ENCODE results near the gene INO80E. TPM values are rescaled to one million over a fixed set of nuclear protein-coding genes. Genes with fewer than 3 reads are reported as not detected.

The INO80E gene
- total and polyA plus RNA-seq, 2 of the 8 experiments (the other 6 are each of a cell fraction or from before 2014, with no cell fraction given): 43.0 to 91.2 TPM

DNA sequence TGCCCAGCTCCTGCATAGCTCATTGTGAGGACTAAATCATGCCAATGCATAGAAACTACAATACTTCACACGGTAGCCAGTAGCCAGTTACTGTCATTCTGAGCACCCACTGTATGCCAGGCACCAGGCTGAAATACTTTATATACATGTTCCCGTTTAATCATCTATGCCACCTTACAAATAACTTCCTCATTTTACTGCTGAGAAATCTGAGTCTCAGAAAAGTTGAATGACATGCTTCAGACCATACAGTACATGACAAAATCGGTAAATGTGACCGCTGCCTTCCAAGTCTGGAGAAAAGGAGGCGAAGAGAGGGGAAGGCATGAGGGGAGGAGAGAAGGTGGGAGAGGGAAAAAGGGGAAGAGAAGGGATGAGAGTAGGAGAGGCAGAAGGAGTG, 44.2 kb downstream of the INO80E start:
- Histone ChIP-seq H3K9me3 (ENCODE audit: insufficient read depth in 2 of 2, low read depth in 1 of 2, low read length in 1 of 2) (no peaks in the 10 kb centered on the region), H4K5ac (ENCODE audit: insufficient read length, low read depth, low read length) (no peak overlapping the region), H3K4me1 (replicated peaks in 1 of 4; ENCODE audit: control insufficient read depth in 3 of 4, insufficient read depth in 4 of 4, low read length in 3 of 4) (no peaks in the 10 kb centered on the region), H2AFZ (ENCODE audit: low read length) (no peak overlapping the region), H4K20me1 (replicated peaks in 1 of 2; ENCODE audit: control insufficient read depth in 1 of 2, insufficient read depth in 2 of 2, low read length in 2 of 2) (peaks cover 0 to 2% of the 10 kb centered on the region in 2 experiments), H3K79me2 (ENCODE audit: control insufficient read depth in 1 of 2, insufficient read depth in 2 of 2, low read length in 2 of 2) (no peaks in the 10 kb centered on the region), H3K18ac (ENCODE audit: extremely low read depth, low read length) (no peak overlapping the region; the same call in 1 of the 2 replicates), H2AK5ac (ENCODE audit: low read depth, low read length) (no peak overlapping the region), H3K4ac (replicated peaks; ENCODE audit: insufficient read length, low read depth, low read length) (no peak overlapping the region), H3K27ac (ENCODE audit: low read depth, low read length) (no peak overlapping the region), H2BK12ac (ENCODE audit: low read depth, low read length) (no peak overlapping the region), H3K14ac (ENCODE audit: insufficient read length) (no peak overlapping the region), H3K27me3 (replicated peaks in 1 of 4; ENCODE audit: control insufficient read depth in 3 of 4, extremely low read depth in 1 of 4, insufficient read depth in 3 of 4, low read length in 3 of 4) (peaks cover 0 to 3% (median 1%) of the 10 kb centered on the region in 4 experiments; a peak in 3 of 7 replicates), H3K36me3 (ENCODE audit: control insufficient read depth in 2 of 4, insufficient read depth in 4 of 4, low read length in 3 of 4) (no peaks in the 10 kb centered on the region), H3K23me2 (ENCODE audit: low read depth, low read length) (peaks cover 2% of the 10 kb centered on the region; the same call in 1 of the 2 replicates), H3K23ac (ENCODE audit: insufficient read length) (no peak overlapping the region), H2BK20ac (ENCODE audit: low read length) (no peak overlapping the region), H3K79me1 (ENCODE audit: low read depth, low read length) (no peaks in the 10 kb centered on the region; the same call in 1 of the 2 replicates), H4K8ac (ENCODE audit: extremely low read depth, insufficient read depth, low read length) (no peak overlapping the region), H3K4me2 (ENCODE audit: insufficient read depth in 1 of 2, low read depth in 2 of 2, low read length in 2 of 2) (no peak overlapping the region), H3K9ac (replicated peaks in 1 of 4; ENCODE audit: extremely low read depth in 1 of 4, low read depth in 3 of 4, low read length in 3 of 4) (no peak overlapping the region), H3K56ac (replicated peaks; ENCODE audit: insufficient read length, low read depth, low read length) (no peak overlapping the region), H4K91ac (replicated peaks; ENCODE audit: insufficient read length, low read length) (no peak overlapping the region), H2BK5ac (ENCODE audit: low read depth, low read length) (no peak overlapping the region), H2BK15ac (ENCODE audit: low read length) (no peak overlapping the region), H2BK120ac (replicated peaks; ENCODE audit: low read depth, low read length) (no peak overlapping the region), H3K4me3 (ENCODE audit: extremely low read depth in 1 of 4, insufficient read depth in 2 of 4, low read depth in 3 of 4, low read length in 4 of 4) (no peak overlapping the region)
- FAIRE-seq (no peak), DNase-seq (ENCODE audit: low read depth in 1 of 2, low spot score in 2 of 2) (no peak)
- ChIA-PET CTCF (ENCODE audit: partially characterized antibody) (interaction anchor here (0.5 to 2.8 kb wide), 4 partner anchors 9 to 256 kb away, joined by 3 to 14 read pairs (median 8); partner anchors contain the start of genes TBX6 and TLCD3B), POLR2A (ENCODE audit: partially characterized antibody) (interaction anchor here (1.2 kb wide), 2 partner anchors 17 to 26 kb away, joined by 3 to 4 read pairs; no protein-coding TSS in a partner anchor)
- 78% methylated on average over 5 of the region's 5 CpGs; no CpG with 5 or more reads in 1 of the 2 experiments for WGBS, 2 experiments (ENCODE audit: extremely low coverage in 1 of 2, insufficient coverage in 1 of 2, insufficient read length in 1 of 2, insufficient replicate concordance in 2 of 2, low coverage in 1 of 2, low lambda C conversion rate in 2 of 2, missing lambda C conversion rate in 1 of 2)
- no peak for TF ChIP-seq KDM5A (IDR thresholded peaks at IDR 0.05; ENCODE audit: low read length)
- no peak for TF ChIP-seq ZNF274 (IDR thresholded peaks at IDR 0.05; ENCODE audit: borderline replicate concordance, extremely low read depth, low read length)
- TF ChIP-seq POLR2AphosphoS5 (IDR thresholded peaks at IDR 0.05; ENCODE audit: low read depth, low read length): no peak
- TF ChIP-seq CHD2 (IDR thresholded peaks at IDR 0.05; ENCODE audit: low read length): no peak
- TF ChIP-seq, protein P1, sequence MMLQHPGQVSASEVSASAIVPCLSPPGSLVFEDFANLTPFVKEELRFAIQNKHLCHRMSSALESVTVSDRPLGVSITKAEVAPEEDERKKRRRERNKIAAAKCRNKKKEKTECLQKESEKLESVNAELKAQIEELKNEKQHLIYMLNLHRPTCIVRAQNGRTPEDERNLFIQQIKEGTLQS (IDR thresholded peaks at IDR 0.05; ENCODE audit: insufficient read depth, low read depth, low read length): no peak
- TF ChIP-seq KDM1A (IDR thresholded peaks at IDR 0.05; ENCODE audit: borderline replicate concordance, low read length): no peak
- TF ChIP-seq SP2 (IDR thresholded peaks at IDR 0.05; ENCODE audit: low read length): no peak
- TF ChIP-seq, protein P2, sequence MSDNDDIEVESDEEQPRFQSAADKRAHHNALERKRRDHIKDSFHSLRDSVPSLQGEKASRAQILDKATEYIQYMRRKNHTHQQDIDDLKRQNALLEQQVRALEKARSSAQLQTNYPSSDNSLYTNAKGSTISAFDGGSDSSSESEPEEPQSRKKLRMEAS (IDR thresholded peaks at IDR 0.05): no peak
- no peak for TF ChIP-seq RNF2 (IDR thresholded peaks at IDR 0.05; ENCODE audit: borderline replicate concordance, low read depth, low read length, missing control alignments, poor library complexity, severe bottlenecking)
- no peak for TF ChIP-seq RAD21 (IDR thresholded peaks at IDR 0.05 in 1 of 2, conservative IDR thresholded peaks at IDR 0.05 in 1 of 2; ENCODE audit: low read depth in 2 of 2, low read length in 2 of 2)
- no peak for TF ChIP-seq SIX5 (IDR thresholded peaks at IDR 0.05; ENCODE audit: low read depth, low read length)
